Measurements from ENCODE around the gene NKX6-1.
A peak's percentile ranks its signal among the peaks of the same experiment; 100 is the strongest.

Gene NKX6-1

DNA sequence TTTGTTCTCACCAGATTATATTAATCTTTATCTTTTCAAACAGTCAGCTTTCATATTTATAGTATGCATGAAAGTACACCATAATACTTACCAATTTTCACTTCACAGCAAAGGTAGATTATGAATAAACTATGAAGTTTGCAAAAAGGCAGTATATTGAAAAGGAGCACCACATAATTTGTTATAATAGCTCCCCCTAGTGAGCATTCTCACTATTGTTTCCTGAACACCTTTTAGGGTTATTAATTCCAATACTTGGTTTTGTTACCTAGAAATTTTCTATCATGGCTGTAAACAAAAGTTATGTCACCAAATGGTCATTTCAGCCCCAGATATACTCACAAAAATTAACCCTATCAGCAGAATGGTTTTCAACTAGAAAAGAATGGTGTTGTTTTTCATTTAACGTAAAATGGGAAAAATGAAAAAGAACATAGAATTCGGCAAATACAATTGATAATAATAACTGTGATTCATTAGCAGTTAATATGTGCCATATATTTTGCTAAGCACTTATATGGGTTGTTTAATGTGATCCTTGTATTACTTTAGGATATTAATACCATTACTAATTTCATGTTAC, 30.2 kb upstream of the NKX6-1 start:
- DNase-seq (ENCODE audit: low read depth), result no peak
- no peak overlapping the region for H3K4me3 ChIP-seq (ENCODE audit: low read depth, low read length)
- TF ChIP-seq, protein P1, sequence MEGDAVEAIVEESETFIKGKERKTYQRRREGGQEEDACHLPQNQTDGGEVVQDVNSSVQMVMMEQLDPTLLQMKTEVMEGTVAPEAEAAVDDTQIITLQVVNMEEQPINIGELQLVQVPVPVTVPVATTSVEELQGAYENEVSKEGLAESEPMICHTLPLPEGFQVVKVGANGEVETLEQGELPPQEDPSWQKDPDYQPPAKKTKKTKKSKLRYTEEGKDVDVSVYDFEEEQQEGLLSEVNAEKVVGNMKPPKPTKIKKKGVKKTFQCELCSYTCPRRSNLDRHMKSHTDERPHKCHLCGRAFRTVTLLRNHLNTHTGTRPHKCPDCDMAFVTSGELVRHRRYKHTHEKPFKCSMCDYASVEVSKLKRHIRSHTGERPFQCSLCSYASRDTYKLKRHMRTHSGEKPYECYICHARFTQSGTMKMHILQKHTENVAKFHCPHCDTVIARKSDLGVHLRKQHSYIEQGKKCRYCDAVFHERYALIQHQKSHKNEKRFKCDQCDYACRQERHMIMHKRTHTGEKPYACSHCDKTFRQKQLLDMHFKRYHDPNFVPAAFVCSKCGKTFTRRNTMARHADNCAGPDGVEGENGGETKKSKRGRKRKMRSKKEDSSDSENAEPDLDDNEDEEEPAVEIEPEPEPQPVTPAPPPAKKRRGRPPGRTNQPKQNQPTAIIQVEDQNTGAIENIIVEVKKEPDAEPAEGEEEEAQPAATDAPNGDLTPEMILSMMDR (IDR thresholded peaks at IDR 0.05; ENCODE audit: low read depth, low read length, missing control alignments), result peak; percentile 54

DNA sequence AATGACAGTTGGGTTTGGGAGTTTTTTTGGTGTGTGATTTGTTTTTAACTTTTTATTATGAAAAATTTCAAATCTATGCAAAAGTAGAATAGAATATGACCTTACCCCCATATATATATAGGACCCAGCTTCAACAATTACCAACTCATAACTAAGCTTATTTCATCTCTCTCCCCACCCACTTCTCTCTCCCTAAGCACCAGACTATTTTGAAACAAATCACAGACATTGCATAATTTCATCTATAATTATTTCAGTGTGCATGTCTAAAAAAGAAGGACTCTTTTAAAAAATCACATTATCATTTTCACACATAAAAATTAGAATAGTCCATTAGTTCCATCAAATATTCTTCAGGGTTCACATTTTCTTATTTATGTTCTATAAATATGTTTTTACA, 28.3 kb upstream of the NKX6-1 start:
- DNase-seq (ENCODE audit: low read depth), result no peak
- TF ChIP-seq, protein P1 (IDR thresholded peaks at IDR 0.05; ENCODE audit: low read depth, low read length, missing control alignments), result no peak

DNA sequence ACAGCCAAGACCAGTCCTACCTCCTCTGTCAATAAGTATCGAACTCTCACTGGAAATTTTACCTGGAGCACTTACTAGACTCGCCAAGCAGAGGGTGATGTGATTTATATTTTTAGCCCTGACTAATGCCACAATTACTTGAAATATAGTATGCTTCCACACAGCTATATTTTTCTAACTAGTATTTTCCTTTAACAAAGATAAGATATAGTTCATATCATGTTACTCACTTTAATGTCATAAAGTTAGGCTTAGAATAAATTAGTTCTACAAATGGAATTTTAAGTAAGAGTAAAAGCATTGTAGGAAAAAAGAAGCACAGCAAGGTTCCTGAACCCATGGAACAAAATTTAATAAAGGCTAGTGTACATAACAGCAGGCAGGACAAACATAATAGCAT, 16.0 kb upstream of the NKX6-1 start:
- TF ChIP-seq, protein P1 (IDR thresholded peaks at IDR 0.05; ENCODE audit: low read depth, low read length, missing control alignments), result no peak
- no peak overlapping the region for H3K4me3 ChIP-seq (ENCODE audit: low read depth, low read length)

More for the DNA sequence above, 28.3 kb upstream of the NKX6-1 start:
- H3K4me3 ChIP-seq (ENCODE audit: low read depth, low read length), result no peak overlapping the region

DNA sequence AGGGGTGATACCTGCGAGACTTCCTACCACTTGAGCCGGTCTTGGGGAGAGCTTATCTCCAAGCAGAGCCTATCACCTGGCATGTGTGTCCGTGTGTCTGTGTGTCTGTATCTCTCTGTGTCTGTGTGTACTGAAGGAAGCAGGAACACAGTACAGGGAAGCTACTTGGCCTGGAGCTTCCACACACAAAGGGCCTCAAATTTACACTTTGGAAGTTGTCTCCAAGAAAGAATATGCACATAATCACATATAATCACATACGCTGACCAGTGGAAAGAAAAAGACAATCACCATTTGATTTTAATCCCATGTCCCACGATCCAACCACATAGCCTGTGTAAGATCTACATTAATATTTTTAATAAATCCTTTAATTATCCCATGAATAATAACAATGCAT, 13.2 kb upstream of the NKX6-1 start:
- no peak for DNase-seq (ENCODE audit: low read depth)
- TF ChIP-seq, protein P1 (IDR thresholded peaks at IDR 0.05; ENCODE audit: low read depth, low read length, missing control alignments), result no peak
- H3K4me3 ChIP-seq (ENCODE audit: low read depth, low read length), result no peak overlapping the region

More for the DNA sequence above, 16.0 kb upstream of the NKX6-1 start:
- DNase-seq (ENCODE audit: low read depth), result no peak

DNA sequence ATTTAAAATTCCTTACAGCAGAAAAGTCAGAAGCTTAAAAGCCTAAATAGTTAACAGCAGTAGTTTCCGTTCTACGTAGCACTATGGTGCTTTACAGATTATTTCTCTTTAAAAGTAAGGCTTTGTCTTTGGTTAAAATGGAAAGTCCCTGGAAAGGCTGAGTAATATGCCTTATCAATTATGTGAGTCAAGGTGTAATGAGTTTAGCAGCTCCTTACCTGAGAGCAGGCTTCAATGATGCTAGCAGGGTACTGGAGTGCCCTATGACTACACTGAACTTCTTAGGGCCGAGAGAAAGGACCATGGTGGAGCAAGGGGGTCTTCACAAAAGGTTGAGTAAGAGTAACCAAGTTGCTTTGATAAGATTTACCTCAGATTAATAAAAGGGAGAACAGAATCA, 12.6 kb upstream of the NKX6-1 start:
- no peak overlapping the region for H3K4me3 ChIP-seq (ENCODE audit: low read depth, low read length)
- TF ChIP-seq, protein P1 (IDR thresholded peaks at IDR 0.05; ENCODE audit: low read depth, low read length, missing control alignments), result no peak
- no peak for DNase-seq (ENCODE audit: low read depth)

DNA sequence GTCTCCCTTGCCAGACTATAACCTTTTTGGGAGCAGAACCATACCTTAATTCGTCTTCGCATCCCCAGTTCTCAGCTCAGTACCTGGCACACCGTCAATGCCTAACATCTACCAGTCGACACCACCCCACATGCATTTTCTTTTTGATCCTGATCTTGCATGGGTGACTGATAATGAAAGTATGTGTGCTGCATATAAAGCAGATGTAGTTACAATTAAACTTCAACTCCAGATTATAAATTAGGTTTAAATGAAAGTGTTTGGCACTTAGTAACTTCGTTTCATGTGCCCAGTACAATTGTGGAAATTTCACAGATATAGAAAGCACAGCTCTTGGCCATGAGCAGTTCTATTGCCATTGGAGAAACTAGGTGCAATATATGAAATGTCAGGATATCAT, 8.8 kb upstream of the NKX6-1 start:
- no peak overlapping the region for H3K4me3 ChIP-seq (ENCODE audit: low read depth, low read length)
- TF ChIP-seq, protein P1 (IDR thresholded peaks at IDR 0.05; ENCODE audit: low read depth, low read length, missing control alignments), result no peak
- DNase-seq (ENCODE audit: low read depth), result no peak

DNA sequence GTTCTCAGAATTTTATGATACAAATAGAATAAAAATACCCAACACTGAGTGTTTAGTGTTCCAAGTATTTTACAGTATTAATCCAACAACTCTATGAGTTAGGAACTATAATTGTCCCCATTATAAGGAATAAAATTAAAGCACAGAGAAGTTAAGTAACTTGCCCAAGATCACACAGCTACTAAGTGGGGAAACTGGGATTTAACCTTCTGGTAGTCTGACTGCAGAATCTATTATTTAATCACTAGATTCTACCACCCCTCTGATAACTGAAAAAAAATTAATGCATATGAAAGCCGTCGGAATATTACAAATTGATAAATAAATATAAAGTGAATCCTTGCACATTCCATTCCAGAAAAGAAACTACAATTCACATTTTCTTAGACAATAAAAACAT, 5.7 kb upstream of the NKX6-1 start:
- H3K4me3 ChIP-seq (ENCODE audit: low read depth, low read length), result no peak overlapping the region
- DNase-seq (ENCODE audit: low read depth), result no peak
- TF ChIP-seq, protein P1 (IDR thresholded peaks at IDR 0.05; ENCODE audit: low read depth, low read length, missing control alignments), result no peak
